Measurements from ENCODE around the gene TRUB1. TPM values are rescaled to one million over a fixed set of nuclear protein-coding genes. Genes with fewer than 3 reads are reported as not detected.

TRUB1 gene
- total and polyA plus RNA-seq, 2 of the 4 experiments (the other 2 are of a cell fraction), result 9.1 to 17.9 TPM

GRCh38 chr10:115018185-115018931, 80.4 kb downstream of the TRUB1 start:
- POLR2A ChIA-PET (ENCODE audit: unreplicated experiment), result no interaction called here
- dilution Hi-C loops (cut with HindIII; ENCODE audit: low sequenced_read_pairs, unreplicated experiment), result no loop called here
- Histone ChIP-seq H2AK5ac (ENCODE audit: low read depth, low read length) (no peak overlapping the region), H3K27ac (ENCODE audit: insufficient read depth, low read length) (no peak overlapping the region), H2BK15ac (ENCODE audit: low read depth, low read length) (no peak overlapping the region), H3K4me3 (ENCODE audit: insufficient read depth, low read depth, low read length) (no peak overlapping the region), H3K18ac (ENCODE audit: low read depth, low read length) (no peak overlapping the region), H3K14ac (replicated peaks; ENCODE audit: low read depth, low read length) (no peak overlapping the region), H2AFZ (replicated peaks; ENCODE audit: low read length, poor library complexity) (no peak overlapping the region), H4K8ac (ENCODE audit: low read depth in 2 of 2, low read length in 2 of 2) (no peak overlapping the region), H4K20me1 (ENCODE audit: insufficient read depth, low read length) (no peaks in the 10 kb centered on the region), H4K5ac (ENCODE audit: low read depth, low read length) (no peak overlapping the region), H2BK120ac (ENCODE audit: low read depth, low read length) (no peak overlapping the region), H3K9ac (ENCODE audit: low read depth, low read length) (no peak overlapping the region), H3K9me1 (ENCODE audit: insufficient read depth, low read length) (no peaks in the 10 kb centered on the region), H3K56ac (ENCODE audit: extremely low read depth, insufficient read depth, low read length) (no peak overlapping the region), H2BK20ac (ENCODE audit: low read depth, low read length) (no peak overlapping the region), H3K36me3 (ENCODE audit: control insufficient read depth, insufficient read depth, low read length) (no peaks in the 10 kb centered on the region), H3K27me3 (ENCODE audit: control insufficient read depth, insufficient read depth, low read length) (peaks cover 2% of the 10 kb centered on the region; the same call in 1 of the 2 replicates), H2AK9ac (replicated peaks; ENCODE audit: low read depth, low read length, poor library complexity) (no peak overlapping the region), H2BK5ac (ENCODE audit: low read depth, low read length, poor library complexity, severe bottlenecking) (no peak overlapping the region), H3K4me2 (ENCODE audit: low read depth, low read length) (no peak overlapping the region), H3K23ac (ENCODE audit: low read depth, low read length) (no peak overlapping the region), H3K79me1 (ENCODE audit: low read depth in 1 of 2, low read length in 2 of 2) (no peaks in the 10 kb centered on the region), H3K9me3 (ENCODE audit: control insufficient read depth, insufficient read depth, low read length) (no peaks in the 10 kb centered on the region), H4K91ac (ENCODE audit: insufficient read depth, low read depth, low read length) (no peak overlapping the region), H3K4me1 (ENCODE audit: control insufficient read depth, insufficient read depth, low read length) (no peaks in the 10 kb centered on the region), H3K4ac (ENCODE audit: low read depth, low read length) (no peak overlapping the region)
- WGBS, 2 experiments (ENCODE audit: extremely low coverage in 2 of 2, insufficient read length in 1 of 2), result 60% methylated on average over 2 of the region's 9 CpGs; no CpG with 5 or more reads in 1 of the 2 experiments
- intact Hi-C loops (cut with micrococcal nuclease), result no loop called here
- BruUV-seq (replicated peaks), result no TSS peak
- ATAC-seq (ENCODE audit: low read depth) (no peak), DNase-seq (no peak)
- in situ Hi-C loops (cut with MboI; ENCODE audit: low sequenced_read_pairs), result no loop called here
- no peak for TF ChIP-seq CTCF (conservative IDR thresholded peaks at IDR 0.05; ENCODE audit: low read depth, low read length)
- CTCF ChIA-PET, result no interaction called here
